Stimulated activated CD4-positive, alpha-beta T cell treated with anti-CD3 and anti-CD28 coated beads, Interleukin-4, amount 100 ng/mL, for 24 hours (primary cell): ENCODE results near the gene EML2.

Experiments used
- DNase-seq: peaks from one replicate; pipeline ENCODE4 v3.0.0-alpha.2; 2020

Gene EML2

GRCh38 chr19:45613926-45614725 lies 25.1 kb downstream of the EML2 start:
- peak; percentile 60 for DNase-seq

DNA sequence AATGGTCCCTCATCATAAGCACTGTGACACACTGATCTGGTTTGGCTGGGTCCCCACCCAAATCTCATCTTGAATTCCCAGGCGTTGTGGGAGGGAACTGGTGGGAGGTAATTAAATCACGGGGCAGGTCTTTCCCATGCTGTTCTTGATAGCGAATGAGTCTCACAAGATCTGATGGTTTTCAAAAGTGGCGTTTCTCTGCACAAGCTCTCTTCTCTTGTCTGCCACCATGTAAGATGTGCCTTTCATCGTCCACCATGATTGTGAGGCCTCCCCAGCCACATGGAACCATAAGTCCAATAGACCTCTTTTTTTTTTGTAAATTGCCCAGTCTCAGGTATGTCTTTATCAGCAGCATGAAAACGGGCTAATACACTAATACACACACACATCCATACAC lies 30.2 kb downstream of the EML2 start:
- no peak for DNase-seq

DNA sequence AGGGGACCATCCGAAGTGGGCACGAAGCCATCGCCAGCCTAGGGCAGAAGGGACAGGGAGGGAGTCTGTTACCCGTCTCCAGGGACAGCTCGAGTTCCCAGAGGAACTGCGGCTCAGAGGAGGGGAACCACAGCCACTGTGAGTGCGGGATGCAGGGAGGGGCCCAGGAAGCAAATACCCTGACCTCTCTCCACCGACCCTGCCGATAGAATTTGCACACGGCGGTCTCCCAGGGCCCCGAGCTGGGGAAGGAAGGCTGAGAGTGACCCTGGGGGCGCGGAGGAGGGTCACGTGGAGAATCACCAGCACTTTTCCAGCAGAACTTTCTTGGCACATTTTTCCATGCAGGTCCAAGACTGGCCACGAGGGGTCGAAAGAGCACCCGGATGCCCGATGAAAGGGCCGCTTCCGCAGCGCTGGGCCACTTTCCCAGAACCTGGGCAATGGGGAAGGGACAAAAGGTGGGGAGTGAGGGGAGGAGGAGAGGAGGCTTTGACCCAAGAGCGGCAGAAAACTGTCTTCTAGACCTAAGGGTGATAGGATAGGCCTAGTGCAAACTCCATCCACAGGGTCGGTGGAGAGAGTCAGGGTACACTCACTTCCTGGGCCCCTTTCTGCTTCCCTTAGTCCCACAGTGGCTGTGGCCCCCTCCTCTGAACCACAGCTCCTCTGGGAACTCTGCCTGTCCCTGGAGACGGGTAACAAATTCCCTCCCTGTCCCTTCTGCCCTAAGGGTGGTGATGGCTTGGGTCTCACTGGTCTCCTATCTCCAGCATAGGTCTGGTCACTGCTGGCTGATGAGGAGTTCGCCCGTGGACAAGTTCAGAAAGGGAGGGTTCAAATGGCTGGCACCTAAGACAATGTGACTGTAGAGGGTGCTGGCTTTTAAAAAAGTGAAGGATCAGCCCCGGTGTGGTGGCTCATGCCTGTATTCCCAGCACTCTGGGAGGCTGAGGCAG lies 31.8 kb downstream of the EML2 start:
- peak; percentile 50 for DNase-seq

- no peak for DNase-seq
Observed at GRCh38 chr19:45601524-45602374, 37.4 kb downstream of the EML2 start, which contains the start of gene GPR4. Gene GPR4, minus strand, starts transcription at chr19:45602212. Its CDS starts 10,346 bp downstream, at chr19:45591866.

- no peak for DNase-seq
Observed at GRCh38 chr19:45601115-45601514, 38.1 kb downstream of the EML2 start.

GRCh38 chr19:45600340-45600885 lies 38.8 kb downstream of the EML2 start:
- DNase-seq: no peak

- DNase-seq: no peak
Observed at GRCh38 chr19:45599286-45599685, 39.9 kb downstream of the EML2 start.

DNA sequence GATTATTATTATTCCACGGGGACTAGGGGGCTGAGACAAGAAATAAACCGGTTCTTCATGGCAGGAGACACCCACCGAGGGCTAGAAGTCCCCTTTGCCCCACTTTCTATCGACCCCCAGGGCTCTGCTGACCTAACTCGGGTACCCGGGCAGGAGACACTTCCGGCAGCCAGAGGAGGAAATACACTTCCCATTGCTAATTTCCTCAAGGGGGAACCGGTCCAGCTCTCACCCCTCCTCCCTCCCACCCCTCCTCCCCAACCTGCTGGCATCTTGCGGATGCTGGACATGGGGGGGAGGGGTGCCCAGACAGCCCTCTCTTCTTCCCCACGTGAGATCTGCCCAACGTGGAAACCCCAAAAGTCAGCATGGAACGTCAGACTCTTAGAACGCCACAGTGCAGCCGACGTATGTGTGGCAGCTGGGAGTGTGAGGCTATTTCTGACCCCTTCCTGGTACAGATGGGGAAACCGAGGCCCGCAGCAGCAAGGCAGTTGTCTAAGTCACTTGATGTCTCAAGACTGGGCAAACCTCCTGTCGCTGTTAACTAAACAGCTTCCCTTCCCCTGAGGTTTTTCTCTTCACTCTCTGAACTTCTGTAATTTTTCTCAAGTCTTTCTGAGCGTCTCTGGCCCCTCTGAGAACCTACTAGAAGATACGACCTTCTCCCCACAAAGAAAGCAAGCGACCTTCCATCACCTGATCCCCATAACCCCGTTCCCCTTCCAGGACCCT lies 40.8 kb downstream of the EML2 start:
- DNase-seq: no peak

DNA sequence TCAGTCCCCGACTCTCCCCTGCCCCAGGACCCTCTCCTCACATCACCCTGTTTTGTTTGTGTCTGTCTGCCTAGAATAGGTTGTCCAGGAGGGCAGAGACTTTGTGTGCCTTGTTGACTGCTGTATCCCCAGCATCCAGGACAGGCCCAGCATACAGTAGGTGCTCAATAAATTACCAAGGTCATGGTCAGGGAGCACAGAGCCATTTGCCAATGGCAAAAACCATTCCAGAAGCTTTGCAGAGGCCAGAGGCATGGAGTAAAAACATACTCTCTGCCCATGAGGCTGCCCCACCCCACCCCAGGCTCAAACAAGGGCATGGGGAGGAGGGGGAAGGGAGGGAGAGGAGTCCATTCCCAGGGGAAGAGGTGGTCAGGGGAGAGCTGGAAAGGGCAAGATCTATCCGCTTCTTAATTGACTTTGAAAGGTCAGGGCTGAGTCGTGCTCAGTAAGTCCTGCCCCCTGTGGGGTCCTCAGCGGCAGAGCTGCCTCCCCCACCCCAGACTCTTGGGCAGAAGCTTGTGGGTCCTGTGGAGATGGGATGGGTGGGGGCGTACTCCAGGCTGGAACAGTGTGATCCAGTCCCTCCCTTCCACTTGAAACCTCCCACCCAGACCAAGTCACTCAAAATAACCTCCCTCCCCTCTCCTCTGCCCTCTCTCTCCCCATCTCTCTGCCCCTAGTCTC lies 41.6 kb downstream of the EML2 start:
- no peak for DNase-seq

- DNase-seq: no peak
Observed at GRCh38 chr19:45595814-45596213, 43.4 kb downstream of the EML2 start.

- DNase-seq: no peak
Observed at GRCh38 chr19:45593520-45593919, 45.7 kb downstream of the EML2 start.

- no peak for DNase-seq
Observed at GRCh38 chr19:45592366-45592765, 46.8 kb downstream of the EML2 start.

GRCh38 chr19:45591638-45592005 lies 47.6 kb downstream of the EML2 start:
- DNase-seq: no peak

GRCh38 chr19:45591004-45591637 lies 48.1 kb downstream of the EML2 start:
- DNase-seq: peak; percentile 46

DNA sequence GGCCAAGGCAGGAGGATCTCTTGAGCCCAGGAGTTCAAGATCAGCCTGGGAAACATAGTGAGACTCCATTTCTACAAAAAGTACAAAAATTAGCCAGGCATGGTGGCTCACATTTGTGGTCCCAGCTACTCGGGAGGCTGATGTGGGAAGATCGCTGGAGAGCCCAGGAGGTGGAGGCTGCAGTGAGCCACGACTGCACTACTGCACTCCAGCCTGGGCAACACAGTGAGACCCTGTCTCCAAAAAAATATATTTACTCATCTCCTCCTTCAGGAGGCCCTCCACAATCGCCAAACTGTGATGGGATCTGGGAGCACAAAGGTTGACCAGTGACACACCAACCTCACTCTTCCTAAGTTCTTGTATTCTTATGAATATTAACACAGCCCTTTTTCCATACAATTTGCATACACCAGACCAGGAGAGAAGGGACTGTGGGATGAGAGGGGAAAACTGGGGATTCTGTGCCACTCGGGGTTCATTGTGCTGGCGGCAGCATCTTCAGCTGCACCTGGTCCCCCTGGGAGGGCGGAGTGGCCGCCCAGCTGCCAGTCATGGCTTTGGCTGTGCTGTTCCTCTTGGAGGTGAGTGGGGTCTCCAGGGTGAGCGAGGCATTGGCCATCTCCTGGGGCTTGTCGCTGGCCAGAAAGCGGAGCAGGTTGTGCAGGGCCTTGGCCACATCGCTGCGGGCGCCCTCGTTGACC lies 48.7 kb downstream of the EML2 start:
- no peak for DNase-seq

DNA sequence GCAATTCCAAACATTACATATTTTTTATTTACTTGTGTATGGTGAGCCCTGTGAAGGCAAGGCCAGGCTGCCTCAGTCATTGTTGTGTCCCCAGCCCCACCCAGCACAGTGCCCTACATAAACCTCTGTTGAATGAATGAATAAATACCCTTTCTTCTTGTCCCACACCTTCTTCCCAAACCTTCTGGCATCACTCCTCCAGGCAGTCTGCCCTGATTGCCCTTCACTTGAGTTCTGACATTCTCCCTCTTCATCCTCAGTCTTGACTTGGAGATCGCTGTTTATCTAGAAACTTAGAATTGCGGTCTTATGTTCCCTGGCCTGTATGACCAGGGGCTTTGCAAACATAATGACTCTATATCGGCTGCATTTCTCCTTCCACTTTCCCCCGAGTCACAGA lies 49.4 kb downstream of the EML2 start:
- no peak for DNase-seq

DNA sequence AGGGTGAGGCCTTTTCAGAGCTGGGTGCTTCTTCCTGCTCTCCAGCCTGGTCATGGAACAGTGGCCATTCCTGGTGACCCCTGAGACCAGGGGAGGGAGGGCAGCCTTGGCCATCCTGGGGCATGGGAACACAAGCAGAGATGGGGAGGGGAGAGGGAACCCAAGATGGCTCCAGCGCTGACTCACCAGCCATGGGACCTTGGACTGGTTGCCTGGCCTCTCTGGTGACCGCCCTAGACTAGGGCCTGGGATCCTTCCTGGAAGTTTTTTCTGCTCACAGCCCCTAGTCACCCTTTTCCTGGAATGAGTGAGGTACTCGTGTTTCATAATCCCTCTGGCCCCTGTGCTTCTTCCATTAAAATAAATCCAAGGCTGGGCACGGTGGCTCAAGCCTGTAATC lies 51.3 kb downstream of the EML2 start:
- no peak for DNase-seq

DNA sequence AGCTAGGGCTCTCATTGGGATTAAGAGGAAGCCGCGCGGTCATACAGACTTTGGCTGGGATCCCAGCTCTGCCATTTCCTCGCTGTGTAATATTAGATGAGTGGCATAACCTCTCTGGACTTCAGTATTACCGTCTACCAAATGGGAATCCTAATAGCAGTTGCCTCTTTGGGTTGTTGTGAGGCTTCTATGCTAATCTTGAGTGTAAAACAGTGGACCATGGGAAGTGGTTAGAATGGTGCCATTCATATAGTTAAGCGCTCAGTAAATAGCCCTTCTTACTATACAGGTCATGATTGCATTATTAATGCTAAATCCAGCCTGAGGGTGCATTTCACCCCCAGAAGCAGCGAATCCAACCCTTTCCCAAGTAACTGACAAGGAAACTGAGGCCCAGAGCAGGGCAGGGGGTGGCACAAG lies 54.0 kb downstream of the EML2 start:
- DNase-seq: no peak

- peak; percentile 99 for DNase-seq
Observed at GRCh38 chr19:45584332-45585157, 54.7 kb downstream of the EML2 start, which contains the start of gene OPA3. Gene OPA3, minus strand, starts transcription at chr19:45584802. Its CDS starts 38 bp downstream, at chr19:45584764.
